Measurements from ENCODE around the gene RNF227. TPM values are rescaled to one million over a fixed set of nuclear protein-coding genes. Genes with fewer than 3 reads are reported as not detected.

The RNF227 gene
- total and polyA plus RNA-seq, 10 of the 15 experiments (the other 5 are each of a cell fraction or from before 2014, with no cell fraction given), result 0.49 to 5.0 (median 1.3) TPM

DNA sequence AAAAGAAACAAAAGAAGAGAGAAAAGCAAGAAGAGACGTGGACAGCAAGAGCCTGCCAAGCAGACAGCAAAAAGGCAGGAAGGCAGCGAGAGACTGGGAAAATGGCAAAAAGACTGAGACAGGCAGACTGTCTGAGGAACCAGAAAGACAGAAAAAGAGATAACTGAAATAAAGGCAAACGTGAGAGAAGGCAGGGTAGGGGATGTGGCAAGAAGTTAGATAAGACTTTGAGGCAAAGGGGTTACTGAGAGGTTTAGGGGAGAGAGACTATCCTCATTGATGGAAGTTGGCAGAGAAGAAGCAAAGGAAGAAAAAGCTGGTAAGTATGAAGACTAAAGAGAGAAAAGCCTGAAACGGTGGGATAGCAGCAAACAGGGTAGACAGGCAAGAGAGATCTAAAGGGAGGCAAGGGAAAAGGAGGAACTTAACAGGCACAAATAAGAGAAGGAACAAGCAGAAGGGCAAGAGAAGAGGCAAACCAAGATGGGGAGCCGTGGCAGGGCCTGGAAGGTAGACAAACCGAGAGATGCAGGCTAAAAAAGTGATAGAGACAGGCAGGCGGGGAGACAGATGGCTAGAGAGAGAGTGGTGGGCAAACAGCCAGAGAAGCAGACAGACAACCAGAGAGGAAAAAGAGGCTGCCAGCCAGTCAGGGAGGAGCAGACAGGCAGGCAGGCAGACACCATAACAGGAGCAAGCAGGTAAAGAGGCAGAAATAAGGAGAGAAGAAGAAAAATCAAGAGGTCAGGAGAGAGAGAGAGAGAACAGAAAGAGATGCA, 34.6 kb downstream of the RNF227 start (continued):
- TF ChIP-seq, protein P1, sequence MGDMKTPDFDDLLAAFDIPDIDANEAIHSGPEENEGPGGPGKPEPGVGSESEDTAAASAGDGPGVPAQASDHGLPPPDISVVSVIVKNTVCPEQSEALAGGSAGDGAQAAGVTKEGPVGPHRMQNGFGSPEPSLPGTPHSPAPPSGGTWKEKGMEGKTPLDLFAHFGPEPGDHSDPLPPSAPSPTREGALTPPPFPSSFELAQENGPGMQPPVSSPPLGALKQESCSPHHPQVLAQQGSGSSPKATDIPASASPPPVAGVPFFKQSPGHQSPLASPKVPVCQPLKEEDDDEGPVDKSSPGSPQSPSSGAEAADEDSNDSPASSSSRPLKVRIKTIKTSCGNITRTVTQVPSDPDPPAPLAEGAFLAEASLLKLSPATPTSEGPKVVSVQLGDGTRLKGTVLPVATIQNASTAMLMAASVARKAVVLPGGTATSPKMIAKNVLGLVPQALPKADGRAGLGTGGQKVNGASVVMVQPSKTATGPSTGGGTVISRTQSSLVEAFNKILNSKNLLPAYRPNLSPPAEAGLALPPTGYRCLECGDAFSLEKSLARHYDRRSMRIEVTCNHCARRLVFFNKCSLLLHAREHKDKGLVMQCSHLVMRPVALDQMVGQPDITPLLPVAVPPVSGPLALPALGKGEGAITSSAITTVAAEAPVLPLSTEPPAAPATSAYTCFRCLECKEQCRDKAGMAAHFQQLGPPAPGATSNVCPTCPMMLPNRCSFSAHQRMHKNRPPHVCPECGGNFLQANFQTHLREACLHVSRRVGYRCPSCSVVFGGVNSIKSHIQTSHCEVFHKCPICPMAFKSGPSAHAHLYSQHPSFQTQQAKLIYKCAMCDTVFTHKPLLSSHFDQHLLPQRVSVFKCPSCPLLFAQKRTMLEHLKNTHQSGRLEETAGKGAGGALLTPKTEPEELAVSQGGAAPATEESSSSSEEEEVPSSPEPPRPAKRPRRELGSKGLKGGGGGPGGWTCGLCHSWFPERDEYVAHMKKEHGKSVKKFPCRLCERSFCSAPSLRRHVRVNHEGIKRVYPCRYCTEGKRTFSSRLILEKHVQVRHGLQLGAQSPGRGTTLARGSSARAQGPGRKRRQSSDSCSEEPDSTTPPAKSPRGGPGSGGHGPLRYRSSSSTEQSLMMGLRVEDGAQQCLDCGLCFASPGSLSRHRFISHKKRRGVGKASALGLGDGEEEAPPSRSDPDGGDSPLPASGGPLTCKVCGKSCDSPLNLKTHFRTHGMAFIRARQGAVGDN (IDR thresholded peaks at IDR 0.05), result no peak
- TF ChIP-seq, protein P2, sequence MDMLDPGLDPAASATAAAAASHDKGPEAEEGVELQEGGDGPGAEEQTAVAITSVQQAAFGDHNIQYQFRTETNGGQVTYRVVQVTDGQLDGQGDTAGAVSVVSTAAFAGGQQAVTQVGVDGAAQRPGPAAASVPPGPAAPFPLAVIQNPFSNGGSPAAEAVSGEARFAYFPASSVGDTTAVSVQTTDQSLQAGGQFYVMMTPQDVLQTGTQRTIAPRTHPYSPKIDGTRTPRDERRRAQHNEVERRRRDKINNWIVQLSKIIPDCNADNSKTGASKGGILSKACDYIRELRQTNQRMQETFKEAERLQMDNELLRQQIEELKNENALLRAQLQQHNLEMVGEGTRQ (IDR thresholded peaks at IDR 0.05; ENCODE audit: borderline replicate concordance, low read depth, low read length), result no peak
- TF ChIP-seq SP1 (IDR thresholded peaks at IDR 0.05; ENCODE audit: low read depth, low read length) (no peak), STAT3 (IDR thresholded peaks at IDR 0.05; ENCODE audit: low read depth, low read length) (no peak), CHD4 (IDR thresholded peaks at IDR 0.05) (no peak), IRF4 (IDR thresholded peaks at IDR 0.05; ENCODE audit: low read depth, low read length) (no peak), RAD21 (IDR thresholded peaks at IDR 0.05; ENCODE audit: insufficient read depth, low read depth, low read length) (no peak)

Data from GM12878 (cell line).